ENCODE data around the gene TSR1. TPM values are rescaled to one million over a fixed set of nuclear protein-coding genes. Genes with fewer than 3 reads are reported as not detected.

Gene TSR1
- total and polyA plus RNA-seq, 2 donors (not counting 1 experiment from before 2014, with no cell fraction given), result 13.7 to 42.4 TPM

GRCh38 chr17:2289878-2290478 lies 46.3 kb downstream of the TSR1 start:
- no peak overlapping the region for H3K27ac ChIP-seq (ENCODE audit: insufficient read depth, low read length)
- DNase-seq (ENCODE audit: low read depth in 2 of 2), result no peak
- no peak overlapping the region for H2AFZ ChIP-seq (ENCODE audit: low read length)

GRCh38 chr17:2283302-2283701 lies 53.0 kb downstream of the TSR1 start:
- H3K36me3 ChIP-seq (ENCODE audit: control insufficient read depth, insufficient read depth, low read length), result peaks cover 13% of the 10 kb centered on the region
- no peaks in the 10 kb centered on the region for H3K9me3 ChIP-seq (ENCODE audit: control insufficient read depth, insufficient read depth, low read depth, low read length)
- peaks cover 2% of the 10 kb centered on the region for H3K4me1 ChIP-seq (ENCODE audit: control insufficient read depth, extremely low read depth, insufficient read depth, low read length)
- DNase-seq (ENCODE audit: low read depth in 2 of 2), result no peak
- no peaks in the 10 kb centered on the region for H3K79me2 ChIP-seq (ENCODE audit: control insufficient read depth, insufficient read depth, low read length)
- H4K20me1 ChIP-seq (ENCODE audit: control insufficient read depth, extremely low read depth, insufficient read depth, low read length), result no peaks in the 10 kb centered on the region
- no peak overlapping the region for H2AFZ ChIP-seq (ENCODE audit: low read length)
- H3K4me2 ChIP-seq (ENCODE audit: extremely low read depth, insufficient read depth, low read length), result no peak overlapping the region
- no peaks in the 10 kb centered on the region for H3K27me3 ChIP-seq (ENCODE audit: control insufficient read depth, insufficient read depth, low read length)
- no peak overlapping the region for H3K4me3 ChIP-seq (replicated peaks in 1 of 4; ENCODE audit: control extremely low read depth in 1 of 4, insufficient read depth in 1 of 4, low read depth in 3 of 4, low read length in 4 of 4)
- H3K27ac ChIP-seq (ENCODE audit: insufficient read depth, low read length), result no peak overlapping the region
- TF ChIP-seq EZH2 (IDR thresholded peaks at IDR 0.05; ENCODE audit: low read length, missing control alignments), result no peak
- H3K9ac ChIP-seq (ENCODE audit: insufficient read depth, low read length), result no peak overlapping the region

More at GRCh38 chr17:2289878-2290478, 46.3 kb downstream of the TSR1 start:
- Histone ChIP-seq H3K9me3 (ENCODE audit: control insufficient read depth, insufficient read depth, low read depth, low read length) (no peaks in the 10 kb centered on the region), H3K9ac (ENCODE audit: insufficient read depth, low read length) (no peak overlapping the region), H3K4me3 (replicated peaks in 1 of 4; ENCODE audit: control extremely low read depth in 1 of 4, insufficient read depth in 1 of 4, low read depth in 3 of 4, low read length in 4 of 4) (no peak overlapping the region), H3K36me3 (ENCODE audit: control insufficient read depth, insufficient read depth, low read length) (peaks cover 4% of the 10 kb centered on the region), H3K4me1 (ENCODE audit: control insufficient read depth, extremely low read depth, insufficient read depth, low read length) (no peaks in the 10 kb centered on the region), H3K27me3 (ENCODE audit: control insufficient read depth, insufficient read depth, low read length) (no peaks in the 10 kb centered on the region), H4K20me1 (ENCODE audit: control insufficient read depth, extremely low read depth, insufficient read depth, low read length) (no peaks in the 10 kb centered on the region), H3K4me2 (ENCODE audit: extremely low read depth, insufficient read depth, low read length) (no peak overlapping the region), H3K79me2 (ENCODE audit: control insufficient read depth, insufficient read depth, low read length) (no peaks in the 10 kb centered on the region)
- TF ChIP-seq EZH2 (IDR thresholded peaks at IDR 0.05; ENCODE audit: low read length, missing control alignments) (no peak), CTCF (conservative IDR thresholded peaks at IDR 0.05 in 1 of 2, IDR thresholded peaks at IDR 0.05 in 1 of 2; ENCODE audit: low read depth in 1 of 2, low read length in 2 of 2) (no peak)

DNA sequence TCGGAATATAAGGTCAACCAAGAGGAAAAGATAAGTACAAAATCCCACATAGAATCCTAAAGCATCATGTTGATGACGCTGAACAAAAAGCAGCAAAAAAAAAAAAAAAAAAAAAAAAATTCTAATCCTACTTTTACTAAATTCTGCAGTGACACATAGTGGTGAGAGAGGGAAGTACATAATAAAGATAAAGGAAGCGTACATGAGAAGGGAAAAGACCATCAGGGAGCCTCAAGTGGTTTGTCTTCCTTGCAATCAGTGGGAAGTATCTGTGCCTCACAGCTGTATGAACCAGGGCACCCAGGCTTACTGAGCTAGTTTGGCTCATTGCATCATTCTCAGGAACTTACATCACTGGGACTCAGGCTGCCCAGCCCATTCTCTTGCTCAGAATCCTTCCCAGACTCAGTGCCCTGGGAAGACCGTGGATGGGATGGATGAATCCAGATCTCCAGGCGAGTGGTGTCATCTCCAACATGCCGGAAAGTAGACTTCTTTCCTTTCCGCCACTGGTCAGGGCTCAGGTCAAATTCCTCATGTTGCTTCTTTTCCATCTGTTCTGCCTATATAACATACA lies 53.9 kb downstream of the TSR1 start:
- Histone ChIP-seq H2AFZ (ENCODE audit: low read length) (no peak overlapping the region), H3K27ac (ENCODE audit: insufficient read depth, low read length) (peak overlapping the region; percentile 57)
- no peak for TF ChIP-seq EZH2 (IDR thresholded peaks at IDR 0.05; ENCODE audit: low read length, missing control alignments)
- peak; percentile 38 to 50 for TF ChIP-seq CTCF (conservative IDR thresholded peaks at IDR 0.05 in 1 of 2, IDR thresholded peaks at IDR 0.05 in 1 of 2; ENCODE audit: low read depth in 1 of 2, low read length in 2 of 2)

More for the DNA sequence above, 53.9 kb downstream of the TSR1 start:
- Histone ChIP-seq H3K4me1 (ENCODE audit: control insufficient read depth, extremely low read depth, insufficient read depth, low read length) (peaks cover 2% of the 10 kb centered on the region), H3K4me3 (replicated peaks in 1 of 4; ENCODE audit: control extremely low read depth in 1 of 4, insufficient read depth in 1 of 4, low read depth in 3 of 4, low read length in 4 of 4) (no peak overlapping the region), H4K20me1 (ENCODE audit: control insufficient read depth, extremely low read depth, insufficient read depth, low read length) (no peaks in the 10 kb centered on the region), H3K79me2 (ENCODE audit: control insufficient read depth, insufficient read depth, low read length) (no peaks in the 10 kb centered on the region), H3K9me3 (ENCODE audit: control insufficient read depth, insufficient read depth, low read depth, low read length) (no peaks in the 10 kb centered on the region), H3K9ac (ENCODE audit: insufficient read depth, low read length) (no peak overlapping the region), H3K4me2 (ENCODE audit: extremely low read depth, insufficient read depth, low read length) (no peak overlapping the region), H3K36me3 (ENCODE audit: control insufficient read depth, insufficient read depth, low read length) (peaks cover 12% of the 10 kb centered on the region), H3K27me3 (ENCODE audit: control insufficient read depth, insufficient read depth, low read length) (no peaks in the 10 kb centered on the region)
- peak; percentile 68 to 91 for DNase-seq (ENCODE audit: low read depth in 2 of 2)
